ENCODE results near the gene NPTN.
"Not testable (repeated sequence)": the region's sequence is repeated elsewhere in the genome, so short reads cannot be mapped to it uniquely, and the experiment has no call there.

Gene NPTN

DNA sequence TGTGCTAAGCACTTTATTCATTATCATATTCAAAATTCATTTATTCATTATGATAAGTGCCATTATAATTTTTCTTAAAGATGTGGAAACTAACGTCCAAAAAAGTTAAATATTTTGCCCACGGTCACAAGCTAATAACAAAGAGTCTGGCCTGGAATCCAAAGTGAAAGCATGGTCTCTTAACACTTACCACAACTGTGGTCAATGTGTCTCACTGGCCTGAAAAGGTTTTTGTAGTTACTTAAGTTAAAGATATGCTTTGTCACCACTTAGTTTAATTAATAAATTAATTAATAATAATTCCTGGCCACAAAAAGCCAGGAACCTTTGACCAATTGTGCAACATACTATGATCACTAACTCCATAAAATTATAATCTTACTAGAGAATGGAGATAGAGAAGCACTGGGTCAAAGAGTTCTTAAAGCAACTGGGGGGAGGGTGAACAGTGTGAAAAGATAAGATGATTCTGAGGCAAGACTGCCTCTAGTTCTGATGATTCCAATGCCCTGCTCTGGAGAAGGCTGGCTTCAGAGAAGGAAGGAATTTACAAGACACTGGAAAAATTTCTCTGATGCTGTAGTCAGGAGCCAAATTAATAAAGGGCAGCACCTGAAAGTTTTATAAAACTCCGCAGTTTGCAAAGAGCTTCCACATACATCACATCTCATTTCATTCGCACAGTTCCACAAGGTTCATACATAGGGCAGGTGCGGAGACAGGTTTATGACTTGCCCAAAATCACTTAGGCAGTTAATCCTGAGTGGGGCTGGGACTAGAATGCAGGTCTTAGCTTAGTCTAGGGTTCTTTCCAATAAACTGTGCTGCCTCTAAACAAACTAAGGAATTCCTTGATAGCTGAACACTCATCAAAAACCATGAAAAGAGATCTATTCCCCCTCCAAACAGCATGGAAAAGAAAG is 32.5 kb downstream of the NPTN start:
- no peak for DNase-seq (ENCODE audit: low spot score)

DNA sequence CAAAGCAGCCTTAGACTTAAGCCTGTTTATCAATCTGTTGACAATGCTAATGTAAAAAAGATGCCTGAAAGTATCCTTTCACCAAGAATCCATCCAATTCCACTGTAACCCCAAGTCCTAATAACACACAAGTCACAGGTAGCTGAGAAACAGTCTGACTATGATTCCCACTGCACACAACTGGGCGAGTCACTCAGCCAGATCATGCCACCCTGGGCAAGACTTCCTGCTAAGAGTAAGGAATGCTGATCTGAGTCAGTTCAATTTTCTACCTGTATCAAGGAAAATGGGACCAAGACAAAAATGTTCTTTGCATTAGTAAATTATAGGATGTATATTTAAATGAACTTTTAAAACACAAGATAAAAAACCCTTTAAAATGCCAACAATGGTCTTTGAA is 33.3 kb downstream of the NPTN start:
- DNase-seq (ENCODE audit: low spot score): no peak

GRCh38 chr15:73598530-73599160 is 34.5 kb downstream of the NPTN start:
- DNase-seq (ENCODE audit: low spot score): no peak

- no peak for DNase-seq (ENCODE audit: low spot score)
These were observed 36.1 kb downstream of the NPTN start for GRCh38 chr15:73597036-73597638.

DNA sequence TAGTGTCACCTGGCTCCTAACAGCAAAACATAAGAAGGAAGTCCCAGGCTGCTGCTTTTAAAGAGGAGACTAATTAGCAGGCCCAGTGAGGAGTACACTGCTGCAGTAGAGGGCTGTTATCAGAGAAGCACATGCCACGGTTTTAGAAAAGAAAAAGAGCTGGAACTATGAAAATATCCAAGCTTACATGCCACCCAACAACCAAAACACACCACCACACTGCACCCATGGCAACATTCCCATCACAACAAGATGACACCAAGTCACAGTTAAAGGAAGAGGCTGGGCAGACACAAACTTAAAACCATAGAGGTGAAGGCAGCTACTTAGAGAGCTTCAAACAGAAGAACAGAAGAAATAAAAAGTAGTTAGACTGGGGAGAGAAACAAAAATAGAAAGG is 37.0 kb downstream of the NPTN start:
- DNase-seq (ENCODE audit: low spot score): no peak

GRCh38 chr15:73594109-73594508 is 39.1 kb downstream of the NPTN start:
- no peak for DNase-seq (ENCODE audit: low spot score)

- no peak for DNase-seq (ENCODE audit: low spot score)
These were observed 39.7 kb downstream of the NPTN start for GRCh38 chr15:73593304-73594074.

DNA sequence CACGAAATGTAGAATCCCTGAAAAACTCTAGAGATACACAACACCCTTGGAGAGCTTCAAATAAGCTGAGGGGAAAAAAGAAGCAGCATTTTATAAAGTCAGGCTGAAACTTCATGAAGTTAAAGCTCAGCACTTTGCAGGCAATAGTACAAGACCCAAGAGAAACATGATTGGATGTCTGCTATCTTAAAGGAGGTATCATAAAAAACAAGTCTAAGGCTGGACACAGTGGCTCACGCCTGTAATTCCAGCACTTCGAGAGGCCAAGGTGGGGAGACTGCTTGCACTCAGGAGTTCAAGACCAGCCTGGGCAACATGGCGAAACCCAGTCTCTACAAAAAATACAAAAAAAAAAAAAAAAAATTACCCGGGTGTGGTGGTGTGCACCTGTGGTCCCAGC is 42.9 kb downstream of the NPTN start:
- DNase-seq (ENCODE audit: low spot score): no peak

GRCh38 chr15:73589766-73590165 is 43.4 kb downstream of the NPTN start:
- no peak for DNase-seq (ENCODE audit: low spot score)

DNA sequence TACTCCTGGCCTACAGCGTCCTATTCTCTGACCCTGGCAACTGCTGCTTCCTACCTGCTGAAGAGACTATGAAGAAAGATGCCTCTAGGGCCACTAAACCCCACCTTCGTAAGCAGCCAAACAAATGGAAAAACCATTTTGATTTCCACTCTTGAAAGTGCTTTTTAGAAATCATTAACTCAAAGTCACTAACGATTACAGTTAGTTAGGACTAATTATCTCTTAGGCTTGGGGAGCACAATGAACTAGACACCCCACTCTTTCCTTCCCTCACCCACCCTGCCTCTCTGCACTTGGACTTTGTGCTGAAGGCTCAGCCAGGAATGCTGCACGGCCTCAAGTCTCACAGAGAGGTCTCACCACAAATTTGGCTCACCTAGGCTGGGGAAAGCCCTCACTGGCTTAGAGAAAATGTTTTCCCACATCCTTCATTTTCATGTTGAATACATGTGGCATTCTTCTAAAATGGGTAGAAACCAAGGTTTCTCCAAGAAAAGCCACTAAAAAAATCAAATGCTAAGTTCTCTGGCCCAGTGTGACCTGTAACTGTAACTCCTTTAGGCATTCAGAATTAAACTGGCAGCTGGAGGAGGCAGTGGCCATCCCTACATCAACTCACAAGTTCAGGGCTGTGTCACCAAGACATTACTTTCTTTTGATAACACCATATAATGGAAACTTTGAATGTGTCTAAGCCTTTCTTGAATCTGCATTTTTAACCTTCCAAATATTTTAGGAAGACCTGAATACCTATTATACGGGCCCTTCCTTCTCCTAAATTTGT is 47.1 kb downstream of the NPTN start:
- no peak for DNase-seq (ENCODE audit: low spot score)

GRCh38 chr15:73584699-73585420 is 48.3 kb downstream of the NPTN start:
- no peak for DNase-seq (ENCODE audit: low spot score)

DNA sequence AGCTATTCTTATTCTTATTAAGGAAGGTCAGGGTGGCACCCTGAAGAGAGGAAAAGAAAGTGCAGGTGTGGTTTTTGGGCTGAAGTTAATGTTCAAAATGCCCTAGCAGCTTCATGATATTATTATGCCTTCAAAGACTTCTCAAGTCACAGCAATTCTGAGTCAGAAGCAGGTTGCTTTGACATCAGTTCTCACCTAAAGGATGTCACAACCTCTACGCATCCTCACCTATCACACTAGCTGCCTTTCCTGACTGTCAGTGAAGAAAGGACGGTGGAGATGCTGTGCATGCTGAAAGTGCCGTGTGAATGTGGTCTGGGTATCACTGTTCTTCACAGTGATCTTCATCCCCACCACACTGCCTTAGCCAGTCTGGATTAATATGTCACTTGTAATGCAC is 49.6 kb downstream of the NPTN start:
- DNase-seq (ENCODE audit: low spot score): no peak

DNA sequence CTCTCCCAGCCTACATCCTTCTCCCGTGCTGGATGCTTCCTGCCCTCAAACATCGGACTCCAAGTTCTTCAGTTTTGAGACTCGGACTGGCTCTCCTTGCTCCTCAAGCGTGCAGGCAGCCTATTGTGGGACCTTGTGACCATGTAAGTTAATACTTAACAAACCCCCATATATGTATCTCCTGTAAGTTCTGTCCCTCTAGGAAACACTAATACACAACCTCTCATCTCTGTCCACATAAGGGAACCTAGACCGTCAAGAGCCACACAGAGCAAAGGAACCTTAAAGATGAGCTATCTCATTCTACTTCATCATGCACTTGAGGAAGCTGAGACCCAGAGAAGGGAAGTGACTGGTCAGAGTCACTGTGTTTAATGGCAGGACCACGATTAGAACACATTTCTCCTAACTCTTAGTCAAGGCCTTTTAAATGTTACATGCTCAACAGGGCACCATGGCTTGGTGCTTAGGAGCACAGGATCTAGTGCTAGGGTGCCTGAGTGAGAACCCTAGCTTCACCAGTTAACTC is 50.3 kb downstream of the NPTN start:
- DNase-seq (ENCODE audit: low spot score): no peak

DNA sequence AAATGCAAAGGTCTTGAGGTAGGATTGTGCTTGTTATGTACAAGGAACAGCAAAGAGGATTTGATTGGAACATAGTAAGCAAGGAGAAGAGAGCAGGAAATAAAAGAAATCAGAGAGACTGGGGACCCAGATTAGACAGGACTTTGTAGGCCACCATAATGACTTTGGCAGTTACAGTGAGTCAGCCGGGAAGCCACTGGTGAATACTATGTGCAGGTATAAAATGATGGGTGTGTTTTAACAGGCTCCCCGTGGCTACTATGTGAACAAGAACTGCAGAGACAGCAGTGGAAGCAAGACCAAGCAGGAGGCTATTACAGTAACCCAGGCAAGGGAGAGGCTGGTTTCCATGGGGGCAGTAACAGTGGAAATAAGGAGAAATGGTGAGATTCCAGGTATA is 55.2 kb downstream of the NPTN start:
- no peak for DNase-seq (ENCODE audit: low spot score)

DNA sequence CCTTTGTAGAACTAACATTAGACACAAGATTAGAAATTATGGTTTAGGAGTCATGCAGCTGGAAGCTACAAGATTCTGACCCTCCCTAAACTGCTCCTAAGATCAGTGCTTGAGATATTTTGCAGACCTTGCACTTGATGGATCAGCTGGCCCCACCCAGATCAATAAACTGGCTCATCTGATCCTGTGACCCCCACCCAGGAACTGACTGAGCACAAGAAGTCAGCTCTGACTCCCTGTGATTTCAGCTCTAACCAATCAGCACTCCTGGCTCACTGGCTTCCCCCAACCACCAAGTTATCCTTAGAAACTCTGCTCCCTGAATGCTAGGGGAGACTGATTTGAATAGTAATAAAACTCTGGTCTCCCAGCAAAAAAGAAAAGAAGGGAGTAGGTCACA is 55.6 kb downstream of the NPTN start:
- DNase-seq (ENCODE audit: low spot score): not testable (repeated sequence)

GRCh38 chr15:73575636-73576247 is 57.4 kb downstream of the NPTN start:
- no peak for DNase-seq (ENCODE audit: low spot score)

DNA sequence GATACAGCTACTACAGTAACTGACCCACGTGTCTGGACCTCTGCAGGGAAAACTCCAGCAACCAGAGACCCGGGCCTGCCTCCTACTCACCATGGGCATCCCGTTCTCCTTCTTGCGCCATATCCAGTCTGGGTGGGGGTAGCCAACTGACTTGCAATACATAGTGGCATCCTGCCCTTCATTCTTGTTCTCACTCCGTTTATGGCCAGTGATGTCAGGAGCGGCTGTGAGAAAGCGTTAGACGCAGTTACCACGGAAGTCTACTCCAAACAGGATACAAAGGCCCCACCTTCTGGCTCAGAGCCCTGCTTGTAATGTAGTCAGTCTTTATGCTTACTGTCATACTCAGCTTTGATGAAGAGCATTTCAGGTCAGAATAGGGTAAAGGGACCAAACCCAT is 59.6 kb downstream of the NPTN start:
- no peak for DNase-seq (ENCODE audit: low spot score)

GRCh38 chr15:73573037-73573436 is 60.2 kb downstream of the NPTN start:
- no peak for DNase-seq (ENCODE audit: low spot score)

DNA sequence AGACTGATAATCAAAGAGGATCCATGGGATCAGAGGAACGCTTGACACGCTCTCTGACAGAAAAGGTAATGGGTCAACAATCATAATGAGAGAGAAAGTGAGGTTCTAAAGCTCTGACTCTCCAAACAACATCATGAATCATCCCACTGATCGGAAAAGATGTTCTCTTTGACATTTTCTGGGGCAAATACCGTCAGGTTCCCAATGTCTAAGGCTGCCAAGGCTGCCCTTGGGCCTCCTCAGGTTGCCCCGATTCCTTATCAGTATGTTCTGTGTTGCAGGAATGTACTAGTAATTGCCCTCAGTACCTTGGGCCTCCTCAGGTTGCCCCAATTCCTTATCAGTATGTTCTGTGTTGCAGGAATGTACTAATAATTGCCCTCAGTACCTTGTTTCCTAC is 60.9 kb downstream of the NPTN start:
- no peak for DNase-seq (ENCODE audit: low spot score)

DNA sequence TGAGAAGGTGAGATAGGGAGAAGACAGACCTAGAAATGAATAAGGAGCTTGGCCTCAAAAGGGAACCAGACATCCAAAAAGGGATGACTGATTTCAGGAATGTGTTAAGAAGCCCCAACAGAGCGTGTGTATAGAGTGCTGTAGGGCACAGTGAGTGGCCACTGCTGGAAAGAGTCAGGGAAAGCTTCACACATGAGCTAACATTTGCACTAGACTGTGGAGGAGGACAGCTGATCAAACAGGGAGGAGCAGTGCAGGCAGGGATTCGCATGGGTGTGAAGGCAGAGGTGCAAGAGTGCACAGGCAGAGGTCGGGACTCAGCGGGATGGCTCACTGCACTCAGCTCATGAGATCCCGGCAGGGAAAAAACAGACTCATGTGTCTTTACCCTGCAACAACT is 61.8 kb downstream of the NPTN start:
- DNase-seq (ENCODE audit: low spot score): no peak
